Loucy (cell line): ENCODE data around the gene IQGAP1.

Experiments
- CTCF ChIP-seq: fragments of 200-600 bp; sonication (generic); conservative IDR thresholded peaks from 2 replicates; pipeline ENCODE4 v1.5.1; 2014; ENCODE audit warnings: mild to moderate bottlenecking, antibody characterized with exemption, low read length
- EZH2phosphoT487 ChIP-seq: fragments of 200-600 bp; IDR thresholded peaks from 2 replicates; pipeline ENCODE4 v1.6.1; 2018; ENCODE audit warnings: antibody characterized with exemption, mild to moderate bottlenecking, moderate library complexity, borderline replicate concordance

- TF ChIP-seq CTCF: no peak
- TF ChIP-seq EZH2phosphoT487: no peak
Measured at GRCh38 chr15:90402223-90402622, 14.2 kb downstream of the IQGAP1 start.
